GM21619 (cell line): Measurements from ENCODE around the gene SH3BGRL.
A peak's percentile ranks its signal among the peaks of the same experiment; 100 is the strongest.

Source experiments
- ATAC-seq: cut with Tn5 transposase; IDR thresholded peaks from one replicate; pipeline ENCODE4 v1.9.1; 2021; ENCODE audit not compliant: unreplicated experiment

Gene SH3BGRL

GRCh38 chrX:81201671-81202455 is at the start of gene SH3BGRL, which contains the start of gene HMGN5:
Gene SH3BGRL (plus strand): TSS chrX:81202102. CDS start chrX:81202201, 99 bp downstream.
Gene HMGN5 (minus strand): TSS chrX:81201913. CDS start chrX:81121549, 80,364 bp downstream.
- ATAC-seq = peak; percentile 97

GRCh38 chrX:81168391-81168790 is 33.5 kb upstream of the SH3BGRL start:
- ATAC-seq = no peak

GRCh38 chrX:81174286-81174685 is 27.6 kb upstream of the SH3BGRL start:
- ATAC-seq = no peak

- ATAC-seq = no peak
These were observed 6.6 kb upstream of the SH3BGRL start for GRCh38 chrX:81195259-81195658.

- ATAC-seq = peak; percentile 96
These were observed 6.2 kb upstream of the SH3BGRL start for GRCh38 chrX:81195712-81196111.

GRCh38 chrX:81201071-81201470 is 831 bp upstream of the SH3BGRL start:
- no peak for ATAC-seq

GRCh38 chrX:81202456-81202819 is 536 bp downstream of the SH3BGRL start:
- no peak for ATAC-seq

GRCh38 chrX:81202943-81203342 is 1.0 kb downstream of the SH3BGRL start:
- no peak for ATAC-seq

- ATAC-seq = no peak
These were observed 3.6 kb downstream of the SH3BGRL start for GRCh38 chrX:81205551-81205950.

GRCh38 chrX:81206476-81206875 is 4.6 kb downstream of the SH3BGRL start:
- no peak for ATAC-seq

- no peak for ATAC-seq
These were observed 7.0 kb downstream of the SH3BGRL start for GRCh38 chrX:81208916-81209315.

- ATAC-seq = no peak
These were observed 13.8 kb downstream of the SH3BGRL start for GRCh38 chrX:81215685-81216084.

- ATAC-seq = no peak
These were observed 27.3 kb downstream of the SH3BGRL start for GRCh38 chrX:81229229-81229628.

GRCh38 chrX:81229901-81230300 is 28.0 kb downstream of the SH3BGRL start:
- ATAC-seq = no peak

- ATAC-seq = no peak
These were observed 29.6 kb downstream of the SH3BGRL start for GRCh38 chrX:81231476-81231875.

- no peak for ATAC-seq
These were observed 30.3 kb downstream of the SH3BGRL start for GRCh38 chrX:81232218-81232617.

GRCh38 chrX:81237516-81237915 is 35.6 kb downstream of the SH3BGRL start:
- ATAC-seq = no peak

- ATAC-seq = no peak
These were observed 36.3 kb downstream of the SH3BGRL start for GRCh38 chrX:81238166-81238565.

GRCh38 chrX:81240701-81241331 is 38.9 kb downstream of the SH3BGRL start:
- no peak for ATAC-seq

- no peak for ATAC-seq
These were observed 39.9 kb downstream of the SH3BGRL start for GRCh38 chrX:81241753-81242152.

GRCh38 chrX:81255876-81256275 is 54.0 kb downstream of the SH3BGRL start:
- no peak for ATAC-seq

- ATAC-seq = no peak
These were observed 55.9 kb downstream of the SH3BGRL start for GRCh38 chrX:81257817-81258216.
